GM12878 (cell line): ENCODE results near the gene TNFRSF14. TPM values are rescaled to one million over a fixed set of nuclear protein-coding genes. Genes with fewer than 3 reads are reported as not detected.

Source experiments
- ATAC-seq: fragments of 200-7000 bp; cut with Tn5 transposase; 3 replicates; pipeline ENCODE4 v1.9.1; 2020; ENCODE audit warnings: mild to moderate bottlenecking, moderate library complexity
- BruUV-seq: library from RNA; stranded (reverse); fragments of 400-500 nt; replicated peaks from 2 replicates; lab custom pipeline; 2021; lab: Mats Ljungman, UMichigan
- CTCF ChIA-PET: fragments of 300-600 bp; sonication (Branson Sonifier 250); formaldehyde crosslinking; extraction: SDS; loops from one replicate; lab custom pipeline; 2021; ENCODE audit warnings: inconsistent platforms; lab: Yijun Ruan, JAX
- POLR2A ChIA-PET: fragments of 350-600 bp; formaldehyde crosslinking; extraction: SDS; loops from one replicate; lab custom pipeline; 2021; ENCODE audit warnings: inconsistent platforms; lab: Charles Lee
- RAD21 ChIA-PET: fragments of 300-600 bp; sonication (Branson Sonifier 250); formaldehyde crosslinking; loops from one replicate; lab custom pipeline; 2023; ENCODE audit warnings: antibody characterized with exemption; ENCODE audit not compliant: unreplicated experiment; lab: Charles Lee
- SMC1A ChIA-PET: fragments of 300-600 bp; sonication (Branson Sonifier 250); formaldehyde crosslinking; loops from one replicate; lab custom pipeline; 2023; ENCODE audit not compliant: unreplicated experiment, uncharacterized antibody; lab: Charles Lee
- DNase-seq: peaks from one replicate; pipeline ENCODE4 v3.0.0-alpha.2; 2011; ENCODE audit warnings: low read depth, low spot score
- FAIRE-seq: peaks from 3 replicates; lab custom pipeline; 2011; peaks lifted over from hg19 to GRCh38; lab: Jason Lieb, UNC
- H2AFZ ChIP-seq: 2 replicates; pipeline ENCODE4 v1.6.0; 2011; ENCODE audit warnings: low read depth, low read length, control low read depth; ENCODE audit not compliant: control insufficient read depth
- H3K27ac ChIP-seq: 2 replicates; pipeline ENCODE4 v1.5.1; 2011; ENCODE audit warnings: control low read depth; ENCODE audit not compliant: control insufficient read depth, insufficient read depth
- H3K27me3 ChIP-seq, 2 experiments: replicated peaks in 1 of 2; 2 replicates each; pipeline versions ENCODE4 v1.6.0 to v1.6.1; 2011; ENCODE audit warnings: low read length in 1 of 2; ENCODE audit not compliant: control insufficient read depth in 2 of 2, insufficient read depth in 2 of 2
- H3K36me3 ChIP-seq, 2 experiments: 2 replicates each; pipeline ENCODE4 v1.5.1; 2011; ENCODE audit warnings: low read length in 1 of 2; ENCODE audit not compliant: control insufficient read depth in 2 of 2, insufficient read depth in 2 of 2
- H3K4me1 ChIP-seq: 2 replicates; pipeline ENCODE4 v1.6.1; 2011; ENCODE audit warnings: mild to moderate bottlenecking, low read length, moderate library complexity, mixed read lengths; ENCODE audit not compliant: control insufficient read depth, insufficient read depth
- H3K4me2 ChIP-seq: 2 replicates; pipeline ENCODE4 v1.6.0; 2011; ENCODE audit warnings: control low read depth; ENCODE audit not compliant: control insufficient read depth, insufficient read depth
- H3K4me3 ChIP-seq: fragments of 200-600 bp; sonication (generic); 2 replicates; pipeline ENCODE4 v1.5.1; 2016
- H3K79me2 ChIP-seq: 2 replicates; pipeline ENCODE4 v1.6.0; 2011; ENCODE audit warnings: low read length; ENCODE audit not compliant: control insufficient read depth, insufficient read depth
- H3K9ac ChIP-seq: 2 replicates; pipeline ENCODE4 v1.8.0; 2011; ENCODE audit warnings: low read length, control low read depth, mixed read lengths; ENCODE audit not compliant: control insufficient read depth, insufficient read depth
- H3K9me3 ChIP-seq: replicated peaks from 3 replicates; pipeline ENCODE4 v1.5.1; 2011; ENCODE audit warnings: mild to moderate bottlenecking, low read length; ENCODE audit not compliant: control insufficient read depth, insufficient read depth
- H4K20me1 ChIP-seq: 2 replicates; pipeline ENCODE4 v1.6.0; 2011; ENCODE audit not compliant: control insufficient read depth, insufficient read depth
- CBX3 ChIP-seq: fragments of 200-600 bp; sonication (generic); IDR thresholded peaks from 2 replicates; pipeline ENCODE4 v1.6.1; 2016; ENCODE audit warnings: low read depth, borderline replicate concordance
- RFX5 ChIP-seq: IDR thresholded peaks from 2 replicates; pipeline ENCODE4 v1.6.1; 2011; ENCODE audit warnings: low read depth, low read length, improper control_type of control experiment
- SPI1 ChIP-seq: IDR thresholded peaks from 2 replicates; pipeline ENCODE4 v1.6.1; 2011; ENCODE audit warnings: low read depth, mild to moderate bottlenecking, low read length, moderate library complexity, borderline replicate concordance; ENCODE audit not compliant: insufficient read depth
- WGBS: methylation state at CpG from one replicate; pipeline ENCODE4 v1.1.6; 2016; ENCODE audit warnings: low lambda C conversion rate; ENCODE audit not compliant: insufficient replicate concordance, insufficient coverage; ENCODE audit errors: missing lambda C conversion rate; 5-methylcytosine and 5-hydroxymethylcytosine counted together
- in situ Hi-C: fragments of 300-500 bp; cut with MboI; formaldehyde crosslinking; loops from 9 replicates; pipeline ENCODE4 v1.14.3; 2018; ENCODE audit warnings: mixed read lengths
- intact Hi-C: fragments of 100-400 bp; cut with micrococcal nuclease; formaldehyde crosslinking; loops from one replicate; pipeline ENCODE4 v1.14.2; 2022; ENCODE audit not compliant: unreplicated experiment
- polyA plus RNA-seq, 11 experiments: library from polyadenylated mRNA; depleted of rRNA in 4 of 11; unstranded in 6 of 11; stranded (reverse) in 5 of 11; fragments of >200 nt; fragmentation: Nextera tagmentation in 4 of 11; fragmentation: Illumina TruSeq in 1 of 11; extraction: Ambion mirVana in 4 of 11; extraction: Trizol in 1 of 11; gene quantifications; 1 replicate in 1 of 11; 2 replicates in 10 of 11; pipeline versions ENCODE4 v1.2.1 to v1.2.3, GENCODE V29; 2011 to 2016; ENCODE audit warnings: inconsistent platforms in 2 of 11, missing spikeins in 2 of 11, low read depth in 1 of 11
- total RNA-seq, 4 experiments: library from RNA; depleted of rRNA in 3 of 4; stranded (reverse); fragments of >200 nt in 3 of 4; fragmentation: Illumina TruSeq in 1 of 4; extraction: Trizol in 1 of 4; gene quantifications; 2 replicates each; pipeline versions ENCODE4 v1.2.1 to v1.2.3, GENCODE V29; 2013 to 2021

TNFRSF14 gene
- total and polyA plus RNA-seq, 10 of the 15 experiments (the other 5 are each of a cell fraction or from before 2014, with no cell fraction given) = 0.43 to 114 (median 41.5) TPM

- in situ Hi-C loops = loop anchor here (5.0 kb wide), 1 partner anchor 38 kb away; no protein-coding TSS in a partner anchor
- Histone ChIP-seq H3K4me1 (peaks cover 35% of the 10 kb centered on the region), H3K27ac (peak overlapping the region; percentile 97), H3K79me2 (peaks cover 4% of the 10 kb centered on the region), H3K9me3 (no peaks in the 10 kb centered on the region; the same call in 2 of the 3 replicates), H3K9ac (peak overlapping the region; percentile 89), H3K27me3 (no peaks in the 10 kb centered on the region), H4K20me1 (no peaks in the 10 kb centered on the region), H2AFZ (no peak overlapping the region), H3K4me3 (peak overlapping the region; percentile 81)
- WGBS = under 1% methylated on average over 12 of the region's 12 CpGs
- ATAC-seq (0 out of 3 replicates have a peak, but pooled peaks have one; percentile 4), DNase-seq (no peak)
- RAD21 ChIA-PET = interaction anchor here (0.7 to 6.1 kb wide), 8 partner anchors 7 to 1093 kb away, joined by 3 to 54 read pairs (median 10); partner anchors contain the start of genes PANK4 and TNFRSF14
- intact Hi-C loops = loop anchor here (2.0 kb wide), 1 partner anchor 36 kb away; no protein-coding TSS in a partner anchor
- no TSS peak for BruUV-seq
- peak; percentile 13; the same call in 1 of the 2 replicates for TF ChIP-seq SPI1
- TF ChIP-seq CBX3 = no peak
- no peak for TF ChIP-seq RFX5
- TF ChIP-seq, all 136 proteins: peak for 1
- peak overlapping the region; percentile 95 for H3K4me2 ChIP-seq
- 0 out of 4 replicates have a peak, but pooled peaks cover 0 to 2% of the 10 kb centered on the region in 2 experiments for H3K36me3 ChIP-seq
- ChIA-PET POLR2A (interaction anchor here (0.5 to 6.5 kb wide), 10 partner anchors 8 to 172 kb away, joined by 3 to 61 read pairs (median 9); partner anchors contain the start of genes PANK4, PEX10 and TNFRSF14), SMC1A (interaction anchor here (1.0 to 5.0 kb wide), 8 partner anchors 8 to 155 kb away, joined by 3 to 39 read pairs (median 10); partner anchors contain the start of genes PANK4 and TNFRSF14), CTCF (interaction anchor here (0.8 to 7.2 kb wide), 11 partner anchors 8 to 390 kb away, joined by 3 to 54 read pairs (median 5); partner anchors contain the start of genes FAAP20, PEX10 and TNFRSF14)
- no peak for FAIRE-seq
Observed at GRCh38 chr1:2584686-2585317, 28.6 kb downstream of the TNFRSF14 start.
